HFFc6 (cell line): ENCODE measurements around the gene CRYBA1. TPM values are rescaled to one million over a fixed set of nuclear protein-coding genes. Genes with fewer than 3 reads are reported as not detected.
"Not testable (repeated sequence)": the region's sequence is repeated elsewhere in the genome, so short reads cannot be mapped to it uniquely, and the experiment has no call there.

Experiments used
- DNase-seq: peaks from one replicate; pipeline ENCODE4 v3.0.0-alpha.2; 2018
- H3K27ac Mint-ChIP-seq: 2 replicates; pipeline ENCODE4 v1.8.0; 2020; ENCODE audit warnings: mild to moderate bottlenecking, mixed read lengths
- H3K27me3 Mint-ChIP-seq: 2 replicates; pipeline ENCODE4 v1.8.0; 2021; ENCODE audit warnings: mild to moderate bottlenecking, moderate library complexity, mixed read lengths; ENCODE audit not compliant: insufficient read depth
- H3K36me3 Mint-ChIP-seq: 2 replicates; pipeline ENCODE4 v1.8.0; 2021; ENCODE audit warnings: low read depth, mixed read lengths
- H3K4me1 Mint-ChIP-seq: 2 replicates; pipeline ENCODE4 v1.8.0; 2020; ENCODE audit warnings: low read depth, mixed read lengths
- H3K4me3 Mint-ChIP-seq: 2 replicates; pipeline ENCODE4 v1.8.0; 2020; ENCODE audit warnings: mild to moderate bottlenecking, moderate library complexity, mixed read lengths
- H3K9me3 Mint-ChIP-seq: 2 replicates; pipeline ENCODE4 v1.8.0; 2020; ENCODE audit warnings: mild to moderate bottlenecking, mixed read lengths
- total RNA-seq, 6 experiments: library from RNA; stranded (reverse); fragmentation: NEBNext Ultra II Directional; extraction: Animal tissue kit (Norgen Biotek cat#: 25700); gene quantifications; 2 replicates in 1 of 6; 3 replicates in 5 of 6; pipeline ENCODE4 v1.2.3, GENCODE V29; 2021
- TF ChIP-seq, protein P1 (sequence below): fragments of 200-600 bp; sonication (generic); IDR thresholded peaks from 2 replicates; pipeline ENCODE4 v1.5.0; 2021; ENCODE audit warnings: antibody characterized with exemption, mild to moderate bottlenecking

CRYBA1 gene
- total RNA-seq, 6 experiments from 2014 or later, result 0.46 TPM; not detected in 5

DNA sequence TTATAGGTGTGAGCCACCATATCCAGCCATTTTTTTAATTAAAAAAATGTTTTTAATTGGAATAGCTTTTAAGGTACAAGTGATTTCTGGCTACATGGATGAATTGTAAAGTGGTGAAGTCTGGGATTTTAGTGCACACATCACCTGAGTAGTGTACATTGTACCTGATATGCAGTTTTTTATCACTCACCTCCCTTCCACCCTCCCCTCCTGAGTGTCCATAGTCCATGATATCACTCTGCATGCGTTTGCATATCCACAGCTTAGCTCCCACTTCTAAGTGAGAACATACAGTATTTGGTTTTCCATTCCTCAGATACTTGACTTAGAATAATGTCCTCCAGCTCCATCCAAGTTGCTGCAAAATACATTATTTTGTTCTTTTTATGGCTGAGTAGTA lies 13.4 kb upstream of the CRYBA1 start:
- peaks cover under 1% of the 10 kb centered on the region; the same call in 1 of the 2 replicates for H3K36me3 Mint-ChIP-seq
- H3K4me3 Mint-ChIP-seq, result no peak overlapping the region
- TF ChIP-seq, protein P1, sequence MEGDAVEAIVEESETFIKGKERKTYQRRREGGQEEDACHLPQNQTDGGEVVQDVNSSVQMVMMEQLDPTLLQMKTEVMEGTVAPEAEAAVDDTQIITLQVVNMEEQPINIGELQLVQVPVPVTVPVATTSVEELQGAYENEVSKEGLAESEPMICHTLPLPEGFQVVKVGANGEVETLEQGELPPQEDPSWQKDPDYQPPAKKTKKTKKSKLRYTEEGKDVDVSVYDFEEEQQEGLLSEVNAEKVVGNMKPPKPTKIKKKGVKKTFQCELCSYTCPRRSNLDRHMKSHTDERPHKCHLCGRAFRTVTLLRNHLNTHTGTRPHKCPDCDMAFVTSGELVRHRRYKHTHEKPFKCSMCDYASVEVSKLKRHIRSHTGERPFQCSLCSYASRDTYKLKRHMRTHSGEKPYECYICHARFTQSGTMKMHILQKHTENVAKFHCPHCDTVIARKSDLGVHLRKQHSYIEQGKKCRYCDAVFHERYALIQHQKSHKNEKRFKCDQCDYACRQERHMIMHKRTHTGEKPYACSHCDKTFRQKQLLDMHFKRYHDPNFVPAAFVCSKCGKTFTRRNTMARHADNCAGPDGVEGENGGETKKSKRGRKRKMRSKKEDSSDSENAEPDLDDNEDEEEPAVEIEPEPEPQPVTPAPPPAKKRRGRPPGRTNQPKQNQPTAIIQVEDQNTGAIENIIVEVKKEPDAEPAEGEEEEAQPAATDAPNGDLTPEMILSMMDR, result no peak
- DNase-seq, result no peak
- peaks cover 3% of the 10 kb centered on the region for H3K27me3 Mint-ChIP-seq
- peaks cover 12% of the 10 kb centered on the region for H3K4me1 Mint-ChIP-seq
- H3K9me3 Mint-ChIP-seq, result no peaks in the 10 kb centered on the region
- H3K27ac Mint-ChIP-seq, result no peak overlapping the region

DNA sequence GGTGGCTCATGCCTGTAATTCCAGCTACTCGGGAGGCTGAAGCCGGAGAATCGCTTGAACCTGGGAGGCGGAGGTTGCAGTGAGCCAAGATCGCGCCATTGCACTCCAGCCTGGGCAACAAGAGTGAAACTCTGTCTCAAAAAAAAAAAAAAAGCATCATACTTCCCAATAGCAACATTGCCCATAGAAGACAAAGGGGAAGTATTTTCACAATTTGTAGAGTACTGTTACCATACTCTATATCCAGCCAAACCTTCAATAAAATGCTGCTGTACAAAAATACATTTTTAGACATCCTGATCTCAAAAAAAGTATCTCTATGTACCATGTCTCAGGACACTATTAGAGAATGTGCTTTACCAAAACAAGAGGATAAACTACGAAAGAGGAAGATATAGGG lies 11.7 kb upstream of the CRYBA1 start:
- not testable (repeated sequence) for H3K27ac Mint-ChIP-seq, H3K4me3 Mint-ChIP-seq, H3K9me3 Mint-ChIP-seq, H3K27me3 Mint-ChIP-seq, H3K36me3 Mint-ChIP-seq, DNase-seq
- peaks cover 22% of the 10 kb centered on the region for H3K4me1 Mint-ChIP-seq

DNA sequence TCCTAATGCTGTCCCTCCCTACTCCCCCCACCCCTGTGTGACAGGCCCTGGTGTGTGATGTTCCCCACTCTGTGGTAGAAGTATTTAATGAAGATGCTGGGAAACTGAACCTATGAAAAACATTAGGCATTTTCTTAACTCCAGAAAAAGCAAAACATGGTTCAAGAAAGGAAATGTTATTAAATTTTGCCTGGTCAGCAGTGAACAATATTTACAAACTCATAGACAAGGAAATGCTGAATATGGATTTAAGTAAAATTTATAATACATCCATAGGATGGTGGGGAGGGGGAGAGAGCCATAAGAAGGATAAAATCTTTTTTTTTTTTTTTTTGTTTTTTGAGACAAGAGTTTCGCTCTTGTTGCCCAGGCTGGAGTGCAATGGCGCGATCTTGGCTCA lies 10.8 kb upstream of the CRYBA1 start:
- peaks cover 5% of the 10 kb centered on the region; the same call in 1 of the 2 replicates for H3K36me3 Mint-ChIP-seq

DNA sequence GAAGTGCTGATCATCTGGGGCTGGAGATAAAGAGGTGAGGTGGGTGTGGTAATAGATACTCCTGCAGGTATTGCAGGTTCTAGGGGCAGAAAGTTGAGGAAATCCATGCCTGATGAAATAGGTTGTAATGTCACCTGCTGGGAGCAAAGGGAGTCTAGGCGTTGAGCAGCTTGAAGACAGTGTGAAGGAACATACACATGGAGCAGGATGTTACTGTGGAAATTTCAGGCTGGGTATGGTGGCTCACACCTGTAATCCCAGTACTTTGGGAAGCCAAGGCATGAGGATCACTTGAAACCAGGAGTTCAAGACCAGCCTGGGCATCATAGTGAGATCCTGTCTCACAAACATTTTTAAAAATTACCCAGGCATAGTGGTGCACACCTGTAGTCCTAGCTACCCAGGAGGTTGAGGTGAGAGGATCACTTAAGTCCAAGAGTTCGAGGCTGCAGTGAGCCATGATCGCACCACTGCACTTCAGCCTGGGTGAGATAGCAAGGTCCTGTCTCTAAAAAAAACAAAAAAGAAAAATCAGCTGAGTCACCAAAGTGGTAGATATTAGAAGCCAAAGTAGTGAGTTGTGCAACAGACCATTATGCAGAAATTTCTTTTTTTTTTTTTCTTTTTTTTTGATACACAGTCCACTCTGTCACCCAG lies 9.1 kb upstream of the CRYBA1 start:
- peak overlapping the region; percentile 15; the same call in 1 of the 2 replicates for H3K4me3 Mint-ChIP-seq
- H3K4me1 Mint-ChIP-seq, result peaks cover 48% of the 10 kb centered on the region
- peaks cover 5% of the 10 kb centered on the region; the same call in 1 of the 2 replicates for H3K36me3 Mint-ChIP-seq
- peak overlapping the region; percentile 91 for H3K27ac Mint-ChIP-seq
- peak; percentile 71 for DNase-seq
- H3K9me3 Mint-ChIP-seq, result no peaks in the 10 kb centered on the region
- peaks cover 5% of the 10 kb centered on the region; the same call in 1 of the 2 replicates for H3K27me3 Mint-ChIP-seq
- TF ChIP-seq, protein P1, result no peak

More for the DNA sequence above, 10.8 kb upstream of the CRYBA1 start:
- DNase-seq, result no peak
- Mint-ChIP-seq H3K4me3 (no peak overlapping the region), H3K4me1 (peaks cover 31% of the 10 kb centered on the region), H3K9me3 (no peaks in the 10 kb centered on the region), H3K27ac (no peak overlapping the region), H3K27me3 (peaks cover 5% of the 10 kb centered on the region; the same call in 1 of the 2 replicates)
- TF ChIP-seq, protein P1, result no peak

DNA sequence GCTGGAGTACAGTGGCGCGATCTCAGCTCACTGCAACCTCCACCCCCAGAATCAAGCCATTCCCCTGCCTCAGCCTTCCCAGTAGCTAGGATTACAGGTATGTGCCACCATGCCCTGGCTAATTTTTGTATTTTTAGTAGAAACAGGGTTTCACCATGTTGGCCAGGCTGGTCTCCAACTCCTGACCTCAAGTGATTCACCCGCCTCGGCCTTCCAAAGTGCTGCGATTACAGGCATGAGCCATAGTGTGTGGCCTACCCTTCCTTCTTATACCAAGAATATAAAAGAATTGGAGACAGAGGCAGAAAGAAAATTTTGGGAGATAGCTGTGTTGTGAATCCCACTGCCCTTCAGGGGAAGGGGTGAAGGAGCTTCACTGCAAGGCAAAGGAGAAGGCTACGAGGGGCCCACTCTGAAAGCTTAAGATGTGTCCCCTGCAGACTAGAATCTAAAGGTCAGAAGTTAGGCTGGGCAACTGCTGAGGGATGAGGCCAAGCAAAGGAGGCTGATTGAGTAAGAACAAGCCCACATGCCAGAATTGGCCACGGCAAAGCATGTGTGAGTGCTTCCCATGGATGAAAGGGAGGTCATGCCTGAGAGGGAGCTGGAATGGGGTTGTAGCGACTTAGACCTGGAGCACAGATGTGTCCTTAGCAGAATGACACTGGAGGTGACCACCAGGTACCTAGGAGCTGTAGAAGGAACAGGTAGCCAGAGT lies 8.4 kb upstream of the CRYBA1 start:
- DNase-seq, result peak; percentile 74
- H3K4me1 Mint-ChIP-seq, result peaks cover 52% of the 10 kb centered on the region
- peaks cover 5% of the 10 kb centered on the region; the same call in 1 of the 2 replicates for H3K27me3 Mint-ChIP-seq
- peak overlapping the region; percentile 67 for H3K4me3 Mint-ChIP-seq
- TF ChIP-seq, protein P1, result no peak
- H3K27ac Mint-ChIP-seq, result peak overlapping the region; percentile 91
- peaks cover 5% of the 10 kb centered on the region; the same call in 1 of the 2 replicates for H3K36me3 Mint-ChIP-seq
- H3K9me3 Mint-ChIP-seq, result no peaks in the 10 kb centered on the region

DNA sequence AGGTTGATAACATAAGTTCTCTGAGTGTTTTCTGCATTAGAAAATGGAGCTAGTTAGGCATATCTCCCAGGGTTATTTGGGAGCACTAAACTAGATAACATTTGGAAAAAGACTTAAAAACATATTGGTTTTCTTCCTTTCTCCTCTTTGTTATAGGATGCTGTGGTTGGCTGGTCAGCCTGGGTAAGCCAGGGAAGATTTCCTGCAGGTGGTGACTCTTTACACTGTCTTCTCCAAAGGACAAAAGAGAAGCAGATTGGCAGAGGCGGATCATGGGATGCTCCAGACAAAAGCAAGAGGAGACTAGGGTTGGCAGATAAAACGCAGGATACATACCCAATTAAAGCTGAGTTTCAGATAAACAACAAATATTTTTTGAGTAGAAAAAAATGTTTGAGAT lies 6.2 kb upstream of the CRYBA1 start:
- Mint-ChIP-seq H3K27ac (peak overlapping the region; percentile 91), H3K9me3 (no peaks in the 10 kb centered on the region), H3K27me3 (peaks cover 5% of the 10 kb centered on the region; the same call in 1 of the 2 replicates), H3K4me1 (peaks cover 61% of the 10 kb centered on the region), H3K4me3 (peak overlapping the region; percentile 59), H3K36me3 (peaks cover 5% of the 10 kb centered on the region; the same call in 1 of the 2 replicates)
- TF ChIP-seq, protein P1, result no peak
- peak; percentile 70 for DNase-seq
